GM23248 (cell line): ENCODE data around the gene ANLN.

Experiments
- EZH2 ChIP-seq: fragments of 200-600 bp; sonication (generic); IDR thresholded peaks from 2 replicates; pipeline ENCODE4 v1.6.1; 2018; ENCODE audit warnings: antibody characterized with exemption, mild to moderate bottlenecking; ENCODE audit not compliant: insufficient read depth, poor library complexity, severe bottlenecking
- EZH2phosphoT487 ChIP-seq: fragments of 200-600 bp; sonication (generic); IDR thresholded peaks from 2 replicates; pipeline ENCODE4 v1.6.1; 2018; ENCODE audit warnings: antibody characterized with exemption, moderate library complexity, mild to moderate bottlenecking, low read depth; ENCODE audit not compliant: insufficient read depth

DNA sequence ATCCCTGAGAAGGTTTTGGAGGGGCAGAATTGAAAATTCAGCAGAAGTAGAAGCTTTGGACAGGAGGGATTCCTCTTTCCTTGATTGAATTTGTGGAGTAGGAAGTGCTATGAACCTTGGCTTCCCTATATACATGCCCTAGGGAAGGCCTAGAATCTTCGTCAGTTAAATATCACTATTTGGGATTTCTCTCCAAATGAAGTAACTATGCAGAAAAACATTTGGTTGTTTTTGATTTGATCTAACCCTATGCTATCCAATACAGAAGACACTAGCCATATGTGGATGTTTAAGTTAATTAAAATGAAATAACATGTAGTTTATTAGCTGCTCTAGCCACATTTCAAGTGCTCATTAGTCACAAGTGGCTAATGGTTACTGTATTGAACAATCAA lies 15.7 kb downstream of the ANLN start:
- TF ChIP-seq EZH2 (no peak), EZH2phosphoT487 (no peak)
